Smooth muscle cell (in vitro differentiated cells): ENCODE data around the gene LRRC23. TPM values are rescaled to one million over a fixed set of nuclear protein-coding genes. Genes with fewer than 3 reads are reported as not detected.
"Not testable (repeated sequence)": the region's sequence is repeated elsewhere in the genome, so short reads cannot be mapped to it uniquely, and the experiment has no call there.

Source experiments
- DNase-seq: peaks from one replicate; lab custom pipeline; 2025; ENCODE audit not compliant: unreplicated experiment; lab: John Stamatoyannopoulos, UW
- H2AFZ ChIP-seq: fragments of 200-600 bp; sonication (generic); 2 replicates; pipeline ENCODE4 v1.6.0; 2016; ENCODE audit warnings: antibody characterized with exemption, low read depth, mild to moderate bottlenecking
- H3F3A ChIP-seq: fragments of 200-600 bp; sonication (generic); 2 replicates; pipeline ENCODE4 v1.6.0; 2017; ENCODE audit warnings: antibody characterized with exemption, low read depth
- H3K27ac ChIP-seq: fragments of 200-600 bp; sonication (generic); 2 replicates; pipeline ENCODE4 v1.5.1; 2016; ENCODE audit warnings: low read depth, mild to moderate bottlenecking
- H3K27me3 ChIP-seq: fragments of 200-600 bp; sonication (generic); 2 replicates; pipeline ENCODE4 v1.6.1; 2016; ENCODE audit warnings: low read depth, mild to moderate bottlenecking
- H3K36me3 ChIP-seq: fragments of 200-600 bp; sonication (generic); 2 replicates; pipeline ENCODE4 v1.5.1; 2016; ENCODE audit warnings: low read depth
- H3K4me1 ChIP-seq: fragments of 200-600 bp; sonication (generic); 2 replicates; pipeline ENCODE4 v1.5.1; 2016; ENCODE audit warnings: low read depth
- H3K4me2 ChIP-seq: fragments of 200-600 bp; sonication (generic); 2 replicates; pipeline ENCODE4 v1.6.0; 2016; ENCODE audit warnings: mild to moderate bottlenecking
- H3K4me3 ChIP-seq: fragments of 200-600 bp; sonication (generic); 2 replicates; pipeline ENCODE4 v1.5.1; 2016; ENCODE audit warnings: mild to moderate bottlenecking
- H3K79me2 ChIP-seq: fragments of 200-600 bp; sonication (generic); 2 replicates; pipeline ENCODE4 v1.6.0; 2016; ENCODE audit warnings: low read depth, mild to moderate bottlenecking
- H3K9ac ChIP-seq: fragments of 200-600 bp; sonication (generic); 2 replicates; pipeline ENCODE4 v1.6.0; 2016; ENCODE audit warnings: low read depth
- H3K9me3 ChIP-seq: fragments of 200-600 bp; sonication (generic); replicated peaks from 2 replicates; pipeline ENCODE4 v1.5.1; 2016; ENCODE audit warnings: low read depth
- H4K20me1 ChIP-seq: fragments of 200-600 bp; sonication (generic); 2 replicates; pipeline ENCODE4 v1.6.0; 2016; ENCODE audit warnings: low read depth
- CTCF ChIP-seq: fragments of 200-600 bp; sonication (generic); IDR thresholded peaks from 2 replicates; pipeline ENCODE4 v1.5.1; 2017; ENCODE audit warnings: borderline replicate concordance, mild to moderate bottlenecking, antibody characterized with exemption; ENCODE audit not compliant: insufficient read depth, poor library complexity, severe bottlenecking
- WGBS: methylation state at CpG from one replicate; pipeline ENCODE4 v1.1.7; 2016; ENCODE audit warnings: low lambda C conversion rate; 5-methylcytosine and 5-hydroxymethylcytosine counted together
- polyA plus RNA-seq: library from polyadenylated mRNA; unstranded; fragments of >200 nt; fragmentation: Nextera tagmentation; extraction: Ambion mirVana; gene quantifications from 2 replicates; pipeline ENCODE4 v1.2.1, GENCODE V29; 2016
- total RNA-seq: library from RNA; depleted of rRNA; stranded (reverse); fragments of >200 nt; gene quantifications from 2 replicates; pipeline ENCODE4 v1.2.3, GENCODE V29; 2014

LRRC23 gene
- total and polyA plus RNA-seq, 2 experiments from 2014 or later, result 14.2 to 19.5 TPM

GRCh38 chr12:6883252-6883651 is 21.4 kb upstream of the LRRC23 start:
- H3K4me3 ChIP-seq, result no peak overlapping the region
- H3K27me3 ChIP-seq, result no peaks in the 10 kb centered on the region
- H3F3A ChIP-seq, result no peaks in the 10 kb centered on the region
- no peak overlapping the region for H3K9ac ChIP-seq
- no peaks in the 10 kb centered on the region for H4K20me1 ChIP-seq
- H3K36me3 ChIP-seq, result no peaks in the 10 kb centered on the region
- no peaks in the 10 kb centered on the region for H3K9me3 ChIP-seq
- peaks cover 5% of the 10 kb centered on the region for H3K4me1 ChIP-seq
- no peak for TF ChIP-seq CTCF
- no peak overlapping the region for H3K4me2 ChIP-seq
- 97% methylated on average over 5 of the region's 5 CpGs for WGBS
- H2AFZ ChIP-seq, result no peak overlapping the region
- no peak for DNase-seq
- no peak overlapping the region for H3K27ac ChIP-seq
- H3K79me2 ChIP-seq, result no peaks in the 10 kb centered on the region

GRCh38 chr12:6883683-6884082 is 20.9 kb upstream of the LRRC23 start:
- Histone ChIP-seq H3K4me1 (peaks cover 5% of the 10 kb centered on the region), H3K79me2 (no peaks in the 10 kb centered on the region), H3K4me2 (no peak overlapping the region), H4K20me1 (no peaks in the 10 kb centered on the region), H3K27ac (no peak overlapping the region), H3K27me3 (no peaks in the 10 kb centered on the region), H2AFZ (no peak overlapping the region), H3K4me3 (no peak overlapping the region), H3F3A (no peaks in the 10 kb centered on the region), H3K9me3 (no peaks in the 10 kb centered on the region), H3K36me3 (no peaks in the 10 kb centered on the region), H3K9ac (no peak overlapping the region)
- 97% methylated on average over 11 of the region's 11 CpGs for WGBS
- no peak for DNase-seq
- TF ChIP-seq CTCF, result no peak

- no peak overlapping the region for H3K27ac ChIP-seq
- H3K4me2 ChIP-seq, result no peak overlapping the region
- peaks cover 5% of the 10 kb centered on the region for H3K4me1 ChIP-seq
- H3K4me3 ChIP-seq, result no peak overlapping the region
- no peak for DNase-seq
- no peak overlapping the region for H2AFZ ChIP-seq
- no peak for TF ChIP-seq CTCF
- no peaks in the 10 kb centered on the region for H3K9me3 ChIP-seq
- 70% methylated on average over 22 of the region's 22 CpGs for WGBS
- H3K27me3 ChIP-seq, result no peaks in the 10 kb centered on the region
- no peaks in the 10 kb centered on the region for H4K20me1 ChIP-seq
- no peak overlapping the region for H3K9ac ChIP-seq
- H3K79me2 ChIP-seq, result no peaks in the 10 kb centered on the region
- no peaks in the 10 kb centered on the region for H3F3A ChIP-seq
- no peaks in the 10 kb centered on the region for H3K36me3 ChIP-seq
Measured at GRCh38 chr12:6884539-6884938, 20.1 kb upstream of the LRRC23 start.

- not testable (repeated sequence) for H3K4me2 ChIP-seq, H3K36me3 ChIP-seq, H3K9me3 ChIP-seq, H3F3A ChIP-seq, H3K79me2 ChIP-seq, H3K9ac ChIP-seq, DNase-seq, H3K27ac ChIP-seq, H2AFZ ChIP-seq, H3K4me3 ChIP-seq, H3K27me3 ChIP-seq, H4K20me1 ChIP-seq
- peaks cover 12% of the 10 kb centered on the region for H3K4me1 ChIP-seq
- 44% methylated on average over 13 of the region's 15 CpGs for WGBS
Measured at GRCh38 chr12:6886206-6886999, 18.2 kb upstream of the LRRC23 start.
